AG09309 (cell line): ENCODE measurements around the gene OTOF.

ENCODE experiments used
- DNase-seq: peaks from one replicate; pipeline ENCODE4 v3.0.0-alpha.2; 2010; ENCODE audit warnings: low read depth
- H3K4me3 ChIP-seq: 2 replicates; pipeline ENCODE4 v1.5.1; 2011; ENCODE audit warnings: mild to moderate bottlenecking, low read depth, low read length, moderate library complexity; ENCODE audit not compliant: control insufficient read depth
- CTCF ChIP-seq: IDR thresholded peaks from 2 replicates; pipeline ENCODE4 v1.5.1; 2011; ENCODE audit warnings: mild to moderate bottlenecking, low read depth, low read length, inconsistent platforms; ENCODE audit not compliant: insufficient read depth, control insufficient read depth; ENCODE audit errors: missing control alignments

Gene OTOF

GRCh38 chr2:26486789-26487188, 8.9 kb upstream of the OTOF start:
- no peak for TF ChIP-seq CTCF
- H3K4me3 ChIP-seq: no peak overlapping the region

GRCh38 chr2:26485725-26486418, 7.9 kb upstream of the OTOF start:
- no peak overlapping the region for H3K4me3 ChIP-seq
- no peak for TF ChIP-seq CTCF
- DNase-seq: no peak

More at GRCh38 chr2:26486789-26487188, 8.9 kb upstream of the OTOF start:
- DNase-seq: no peak

DNA sequence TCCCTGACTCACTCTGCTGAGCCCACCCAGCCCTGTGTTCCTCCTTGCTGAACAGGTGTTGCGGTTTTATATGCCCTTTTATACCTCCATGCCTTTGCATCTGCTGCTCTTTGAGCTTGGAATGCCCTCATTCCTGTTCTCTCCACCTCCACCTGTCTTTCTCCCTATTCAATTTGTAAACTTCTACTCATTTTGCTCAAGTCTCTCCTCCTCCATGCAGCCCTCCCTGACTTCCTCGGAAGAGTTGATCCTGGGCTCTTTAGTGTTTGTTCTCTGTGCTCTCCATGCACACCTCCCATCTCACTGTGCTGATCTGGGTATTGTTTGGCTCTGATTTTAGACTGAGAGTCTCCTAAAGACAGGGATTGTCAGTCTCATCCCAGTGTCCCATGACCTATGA, 7.2 kb upstream of the OTOF start:
- no peak overlapping the region for H3K4me3 ChIP-seq
- no peak for TF ChIP-seq CTCF
- no peak for DNase-seq

DNA sequence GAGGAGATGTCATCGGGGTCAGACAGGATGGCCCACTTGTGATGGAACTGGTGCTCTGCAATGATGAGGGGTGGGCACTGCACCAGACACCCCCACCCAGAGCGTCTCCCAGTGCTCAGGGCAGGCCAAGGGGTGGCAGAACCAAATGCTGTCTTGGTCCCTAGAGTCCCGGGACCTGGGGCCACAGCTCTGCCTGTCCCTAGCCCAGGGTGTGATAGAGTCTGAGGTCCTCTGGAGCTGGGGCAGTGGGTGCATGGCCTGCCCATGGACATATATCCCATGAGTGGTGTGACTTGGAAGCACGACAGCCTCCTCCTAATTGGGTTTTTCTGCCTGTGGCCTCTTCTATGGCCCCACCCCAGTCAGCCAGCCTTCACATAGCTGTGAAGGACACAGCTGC, 6.7 kb upstream of the OTOF start:
- TF ChIP-seq CTCF: no peak
- H3K4me3 ChIP-seq: no peak overlapping the region

GRCh38 chr2:26483957-26484565, 6.1 kb upstream of the OTOF start:
- TF ChIP-seq CTCF: no peak
- H3K4me3 ChIP-seq: no peak overlapping the region
- no peak for DNase-seq

More for the DNA sequence above, 6.7 kb upstream of the OTOF start:
- DNase-seq: no peak

GRCh38 chr2:26483516-26483915, 5.6 kb upstream of the OTOF start:
- no peak for TF ChIP-seq CTCF
- no peak overlapping the region for H3K4me3 ChIP-seq
- no peak for DNase-seq
